OCI-LY7 (cell line): ENCODE measurements around the gene TWF1. TPM values are rescaled to one million over a fixed set of nuclear protein-coding genes. Genes with fewer than 3 reads are reported as not detected.

Experiments
- BruUV-seq: library from RNA; stranded (reverse); fragments of 400-500 nt; replicated peaks from 2 replicates; lab custom pipeline; 2021; lab: Mats Ljungman, UMichigan
- CTCF ChIA-PET: fragments of 300-600 bp; sonication (Branson Sonifier 250); formaldehyde crosslinking; loops from one replicate; lab custom pipeline; 2022; ENCODE audit warnings: antibody characterized with exemption; ENCODE audit not compliant: unreplicated experiment; lab: Charles Lee
- POLR2A ChIA-PET: fragments of 300-600 bp; sonication (Branson Sonifier 250); formaldehyde crosslinking; loops from one replicate; lab custom pipeline; 2022; ENCODE audit warnings: antibody characterized with exemption; lab: Charles Lee
- DNase-seq: peaks from one replicate; pipeline ENCODE4 v3.0.0-alpha.2; 2015; ENCODE audit warnings: low spot score
- H2AFZ ChIP-seq: fragments of 200-600 bp; sonication (generic), shearing (Covaris generic); 2 replicates; pipeline ENCODE4 v1.6.1; 2014; ENCODE audit warnings: mild to moderate bottlenecking, antibody characterized with exemption, low read length, moderate library complexity
- H3K27ac ChIP-seq: fragments of 200-600 bp; sonication (generic); 2 replicates; pipeline ENCODE4 v1.5.1; 2014; ENCODE audit warnings: mixed run types, low read depth, mild to moderate bottlenecking, moderate library complexity, low read length, inconsistent platforms; ENCODE audit not compliant: poor library complexity, severe bottlenecking
- H3K36me3 ChIP-seq: fragments of 200-600 bp; sonication (generic); 2 replicates; pipeline ENCODE4 v1.6.1; 2014; ENCODE audit warnings: mild to moderate bottlenecking, antibody characterized with exemption, low read length, moderate library complexity, mixed read lengths; ENCODE audit not compliant: insufficient read depth
- H3K4me1 ChIP-seq: fragments of 200-600 bp; sonication (generic); 2 replicates; pipeline ENCODE4 v1.5.1; 2014; ENCODE audit warnings: mild to moderate bottlenecking, low read length; ENCODE audit not compliant: insufficient read depth, poor library complexity, severe bottlenecking
- H3K4me2 ChIP-seq: fragments of 200-600 bp; sonication (generic); 2 replicates; pipeline ENCODE4 v1.6.1; 2014; ENCODE audit warnings: mild to moderate bottlenecking, low read length
- H3K4me3 ChIP-seq: fragments of 200-600 bp; sonication (generic); 2 replicates; pipeline ENCODE4 v1.5.1; 2014; ENCODE audit warnings: mild to moderate bottlenecking, low read depth, low read length; ENCODE audit not compliant: poor library complexity, severe bottlenecking
- H3K79me2 ChIP-seq: fragments of 200-600 bp; sonication (generic); 2 replicates; pipeline ENCODE4 v1.6.1; 2016; ENCODE audit warnings: low read depth, mild to moderate bottlenecking, low read length, moderate library complexity, mixed read lengths; ENCODE audit not compliant: insufficient read depth
- H3K9me2 ChIP-seq: fragments of 200-600 bp; sonication (generic); 2 replicates; pipeline ENCODE4 v1.6.1; 2016; ENCODE audit warnings: mild to moderate bottlenecking, low read length, mixed read lengths; ENCODE audit not compliant: insufficient read depth
- H3K9me3 ChIP-seq: fragments of 200-600 bp; sonication (generic); 2 replicates; pipeline ENCODE4 v1.6.1; 2014; ENCODE audit warnings: mild to moderate bottlenecking, mixed run types, low read length, mixed read lengths
- H4K20me1 ChIP-seq: fragments of 200-600 bp; sonication (generic); 2 replicates; pipeline ENCODE4 v1.6.1; 2014; ENCODE audit warnings: mild to moderate bottlenecking, antibody characterized with exemption, low read length, moderate library complexity, mixed read lengths; ENCODE audit not compliant: insufficient read depth
- EZH2phosphoT487 ChIP-seq: fragments of 200-600 bp; sonication (generic); IDR thresholded peaks from 2 replicates; pipeline ENCODE4 v1.6.1; 2018; ENCODE audit warnings: low read depth, borderline replicate concordance, mild to moderate bottlenecking, mixed run types, antibody characterized with exemption, low read length, moderate library complexity, mixed read lengths
- intact Hi-C: fragments of 100-400 bp; cut with micrococcal nuclease; formaldehyde crosslinking; loops from one replicate; pipeline ENCODE4 v1.10.0; 2022; ENCODE audit not compliant: unreplicated experiment
- total RNA-seq, 2 experiments: library from RNA; depleted of rRNA in 1 of 2; stranded (reverse); fragments of >200 nt in 1 of 2; shearing (Covaris generic) in 1 of 2; gene quantifications; 2 replicates each; pipeline ENCODE4 v1.2.3, GENCODE V29; 2014 to 2022
- TF ChIP-seq, protein P1 (sequence below): fragments of 200-600 bp; sonication (generic); conservative IDR thresholded peaks from 2 replicates; pipeline ENCODE4 v1.5.1; 2014; ENCODE audit warnings: mild to moderate bottlenecking, antibody characterized with exemption, low read length, moderate library complexity, mixed read lengths

Gene TWF1
- total RNA-seq, 2 experiments from 2014 or later: 26.1 to 29.4 TPM

DNA sequence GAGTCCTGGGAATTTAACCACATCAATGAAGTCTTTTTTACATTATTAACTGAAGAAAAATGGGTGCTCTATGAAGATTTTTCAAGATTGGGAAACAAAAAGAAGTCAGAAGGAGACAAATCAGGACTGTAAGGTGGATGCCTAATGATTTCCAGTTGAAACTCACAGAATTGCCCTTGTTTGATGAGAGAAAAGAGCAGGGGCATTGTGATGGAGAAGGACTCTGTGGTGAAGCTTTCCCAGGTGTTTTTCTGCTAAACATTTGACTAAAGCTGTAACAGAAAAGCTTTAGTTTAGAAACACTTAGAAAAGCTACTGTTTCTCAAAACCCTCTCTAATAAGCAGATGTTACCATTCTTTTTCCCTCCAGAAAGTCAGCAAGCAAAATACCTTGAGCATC is 41.6 kb downstream of the TWF1 start:
- Histone ChIP-seq H4K20me1 (peaks cover 10% of the 10 kb centered on the region; the same call in 1 of the 2 replicates), H3K4me2 (no peak overlapping the region), H2AFZ (no peak overlapping the region), H3K27ac (no peak overlapping the region), H3K9me3 (0 out of 2 replicates have a peak, but pooled peaks cover 4% of the 10 kb centered on the region), H3K79me2 (peaks cover 30% of the 10 kb centered on the region), H3K4me1 (peaks cover 31% of the 10 kb centered on the region), H3K9me2 (no peaks in the 10 kb centered on the region), H3K36me3 (peaks cover 30% of the 10 kb centered on the region), H3K4me3 (no peak overlapping the region)
- no TSS peak for BruUV-seq
- TF ChIP-seq EZH2phosphoT487: no peak
- TF ChIP-seq, protein P1, sequence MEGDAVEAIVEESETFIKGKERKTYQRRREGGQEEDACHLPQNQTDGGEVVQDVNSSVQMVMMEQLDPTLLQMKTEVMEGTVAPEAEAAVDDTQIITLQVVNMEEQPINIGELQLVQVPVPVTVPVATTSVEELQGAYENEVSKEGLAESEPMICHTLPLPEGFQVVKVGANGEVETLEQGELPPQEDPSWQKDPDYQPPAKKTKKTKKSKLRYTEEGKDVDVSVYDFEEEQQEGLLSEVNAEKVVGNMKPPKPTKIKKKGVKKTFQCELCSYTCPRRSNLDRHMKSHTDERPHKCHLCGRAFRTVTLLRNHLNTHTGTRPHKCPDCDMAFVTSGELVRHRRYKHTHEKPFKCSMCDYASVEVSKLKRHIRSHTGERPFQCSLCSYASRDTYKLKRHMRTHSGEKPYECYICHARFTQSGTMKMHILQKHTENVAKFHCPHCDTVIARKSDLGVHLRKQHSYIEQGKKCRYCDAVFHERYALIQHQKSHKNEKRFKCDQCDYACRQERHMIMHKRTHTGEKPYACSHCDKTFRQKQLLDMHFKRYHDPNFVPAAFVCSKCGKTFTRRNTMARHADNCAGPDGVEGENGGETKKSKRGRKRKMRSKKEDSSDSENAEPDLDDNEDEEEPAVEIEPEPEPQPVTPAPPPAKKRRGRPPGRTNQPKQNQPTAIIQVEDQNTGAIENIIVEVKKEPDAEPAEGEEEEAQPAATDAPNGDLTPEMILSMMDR: no peak
- no peak for DNase-seq
- intact Hi-C loops: no loop called here
- ChIA-PET POLR2A (interaction anchor here (1.1 to 1.9 kb wide), 2 partner anchors 14 to 18 kb away, joined by 4 to 5 read pairs; no protein-coding TSS in a partner anchor), CTCF (no interaction called here)

- no TSS peak for BruUV-seq
These were observed 42.3 kb downstream of the TWF1 start for GRCh38 chr12:43763769-43764168.

More at GRCh38 chr12:43763769-43764168, 42.3 kb downstream of the TWF1 start:
- intact Hi-C loops: no loop called here
- ChIA-PET CTCF (no interaction called here), POLR2A (interaction anchor here (0.6 to 1.3 kb wide), 3 partner anchors 8 to 75 kb away, joined by 3 to 6 read pairs (median 4); no protein-coding TSS in a partner anchor)
- peaks cover 10% of the 10 kb centered on the region; the same call in 1 of the 2 replicates for H4K20me1 ChIP-seq
- no peak overlapping the region for H3K4me3 ChIP-seq
- H3K4me2 ChIP-seq: no peak overlapping the region
- H3K4me1 ChIP-seq: peaks cover 31% of the 10 kb centered on the region
- H3K9me3 ChIP-seq: 0 out of 2 replicates have a peak, but pooled peaks cover 4% of the 10 kb centered on the region
- H3K27ac ChIP-seq: no peak overlapping the region
- DNase-seq: no peak
- TF ChIP-seq EZH2phosphoT487: no peak
- TF ChIP-seq, protein P1: no peak
- peaks cover 32% of the 10 kb centered on the region for H3K79me2 ChIP-seq
- H3K9me2 ChIP-seq: no peaks in the 10 kb centered on the region
- peaks cover 23% of the 10 kb centered on the region for H3K36me3 ChIP-seq
- H2AFZ ChIP-seq: no peak overlapping the region
